HFFc6 (cell line): ENCODE measurements around the gene UBE2Q1. TPM values are rescaled to one million over a fixed set of nuclear protein-coding genes. Genes with fewer than 3 reads are reported as not detected.

Source experiments
- DNase-seq: peaks from one replicate; pipeline ENCODE4 v3.0.0-alpha.2; 2018
- H3K27ac Mint-ChIP-seq: 2 replicates; pipeline ENCODE4 v1.8.0; 2020; ENCODE audit warnings: mild to moderate bottlenecking, mixed read lengths
- H3K27me3 Mint-ChIP-seq: 2 replicates; pipeline ENCODE4 v1.8.0; 2021; ENCODE audit warnings: mild to moderate bottlenecking, moderate library complexity, mixed read lengths; ENCODE audit not compliant: insufficient read depth
- H3K36me3 Mint-ChIP-seq: 2 replicates; pipeline ENCODE4 v1.8.0; 2021; ENCODE audit warnings: low read depth, mixed read lengths
- H3K4me1 Mint-ChIP-seq: 2 replicates; pipeline ENCODE4 v1.8.0; 2020; ENCODE audit warnings: low read depth, mixed read lengths
- H3K4me3 Mint-ChIP-seq: 2 replicates; pipeline ENCODE4 v1.8.0; 2020; ENCODE audit warnings: mild to moderate bottlenecking, moderate library complexity, mixed read lengths
- H3K9me3 Mint-ChIP-seq: 2 replicates; pipeline ENCODE4 v1.8.0; 2020; ENCODE audit warnings: mild to moderate bottlenecking, mixed read lengths
- total RNA-seq, 6 experiments: library from RNA; stranded (reverse); fragmentation: NEBNext Ultra II Directional; extraction: Animal tissue kit (Norgen Biotek cat#: 25700); gene quantifications; 2 replicates in 1 of 6; 3 replicates in 5 of 6; pipeline ENCODE4 v1.2.3, GENCODE V29; 2021
- TF ChIP-seq, protein P1 (sequence below): fragments of 200-600 bp; sonication (generic); IDR thresholded peaks from 2 replicates; pipeline ENCODE4 v1.5.0; 2021; ENCODE audit warnings: antibody characterized with exemption, mild to moderate bottlenecking

Gene UBE2Q1
- total RNA-seq, 6 experiments from 2014 or later, result 72.6 to 101 (median 91.5) TPM

DNA sequence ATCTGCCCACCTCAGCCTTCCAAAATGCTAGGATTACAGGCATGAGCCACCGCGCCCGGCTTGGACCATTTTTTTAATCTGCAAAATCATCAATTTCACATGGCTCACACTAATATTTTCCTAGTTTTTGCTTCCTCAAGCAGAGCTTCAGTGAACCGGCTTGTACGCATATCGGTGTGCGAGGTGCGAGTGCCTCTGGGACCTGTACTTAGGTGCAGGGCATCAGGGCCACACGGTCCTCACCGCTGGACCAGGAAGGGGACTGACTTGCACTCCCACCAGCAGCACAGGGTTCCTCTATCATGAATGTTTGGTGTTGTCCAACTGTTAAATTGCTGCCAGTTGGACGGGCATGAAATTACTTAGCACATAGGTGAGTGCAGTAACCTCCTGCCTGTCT, 40.8 kb downstream of the UBE2Q1 start:
- TF ChIP-seq, protein P1, sequence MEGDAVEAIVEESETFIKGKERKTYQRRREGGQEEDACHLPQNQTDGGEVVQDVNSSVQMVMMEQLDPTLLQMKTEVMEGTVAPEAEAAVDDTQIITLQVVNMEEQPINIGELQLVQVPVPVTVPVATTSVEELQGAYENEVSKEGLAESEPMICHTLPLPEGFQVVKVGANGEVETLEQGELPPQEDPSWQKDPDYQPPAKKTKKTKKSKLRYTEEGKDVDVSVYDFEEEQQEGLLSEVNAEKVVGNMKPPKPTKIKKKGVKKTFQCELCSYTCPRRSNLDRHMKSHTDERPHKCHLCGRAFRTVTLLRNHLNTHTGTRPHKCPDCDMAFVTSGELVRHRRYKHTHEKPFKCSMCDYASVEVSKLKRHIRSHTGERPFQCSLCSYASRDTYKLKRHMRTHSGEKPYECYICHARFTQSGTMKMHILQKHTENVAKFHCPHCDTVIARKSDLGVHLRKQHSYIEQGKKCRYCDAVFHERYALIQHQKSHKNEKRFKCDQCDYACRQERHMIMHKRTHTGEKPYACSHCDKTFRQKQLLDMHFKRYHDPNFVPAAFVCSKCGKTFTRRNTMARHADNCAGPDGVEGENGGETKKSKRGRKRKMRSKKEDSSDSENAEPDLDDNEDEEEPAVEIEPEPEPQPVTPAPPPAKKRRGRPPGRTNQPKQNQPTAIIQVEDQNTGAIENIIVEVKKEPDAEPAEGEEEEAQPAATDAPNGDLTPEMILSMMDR, result no peak
- H3K4me1 Mint-ChIP-seq, result no peaks in the 10 kb centered on the region
- H3K4me3 Mint-ChIP-seq, result no peak overlapping the region
- no peak overlapping the region for H3K27ac Mint-ChIP-seq
- no peak for DNase-seq
- H3K36me3 Mint-ChIP-seq, result no peaks in the 10 kb centered on the region
- peaks cover 64% of the 10 kb centered on the region for H3K27me3 Mint-ChIP-seq
- H3K9me3 Mint-ChIP-seq, result no peaks in the 10 kb centered on the region

DNA sequence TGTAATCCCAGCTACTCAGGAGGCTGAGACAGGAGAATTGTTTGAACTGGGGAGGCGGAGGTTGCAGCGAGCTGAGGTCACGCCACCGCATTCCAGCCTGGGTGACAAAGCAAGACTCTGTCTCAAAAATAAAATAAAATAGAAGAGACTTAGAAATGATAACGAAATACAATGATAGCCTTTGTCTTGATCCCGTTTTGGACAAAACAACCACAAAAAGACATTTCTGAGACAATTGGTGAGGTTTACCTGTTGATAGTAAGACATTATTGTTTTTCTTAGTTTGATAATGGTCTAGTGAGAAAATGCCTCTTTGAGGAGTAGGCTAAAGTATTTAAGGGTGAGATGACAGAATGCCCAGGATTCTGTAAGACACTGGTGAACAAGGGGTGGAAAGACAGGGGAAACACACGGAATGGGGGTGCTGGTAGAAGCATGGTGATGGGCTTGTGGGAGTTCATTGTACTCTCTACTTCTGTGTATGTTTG, 44.4 kb downstream of the UBE2Q1 start:
- no peaks in the 10 kb centered on the region for H3K9me3 Mint-ChIP-seq
- H3K27me3 Mint-ChIP-seq, result peaks cover 46% of the 10 kb centered on the region
- no peak for DNase-seq
- TF ChIP-seq, protein P1, result no peak
- H3K36me3 Mint-ChIP-seq, result no peaks in the 10 kb centered on the region
- H3K27ac Mint-ChIP-seq, result no peak overlapping the region
- H3K4me1 Mint-ChIP-seq, result no peaks in the 10 kb centered on the region
- H3K4me3 Mint-ChIP-seq, result no peak overlapping the region

DNA sequence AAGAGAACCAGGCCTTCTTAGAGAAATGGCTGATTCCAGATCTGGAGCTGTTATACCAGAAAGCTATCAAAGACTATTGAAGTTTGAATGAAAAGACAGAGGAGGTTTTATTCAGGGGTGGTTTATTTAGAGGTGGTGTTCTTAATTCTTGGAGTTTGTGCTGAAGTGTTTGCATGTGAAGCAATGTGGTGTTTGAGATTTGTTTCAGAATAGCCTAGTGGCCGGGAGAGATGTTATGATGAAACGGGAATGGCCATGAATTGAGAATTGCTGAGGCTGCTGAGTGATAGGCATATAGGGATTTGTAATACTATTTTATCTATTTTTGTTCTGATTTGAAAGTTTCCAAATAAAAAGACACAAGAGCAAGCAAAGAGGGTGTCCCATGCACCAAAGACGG, 45.7 kb downstream of the UBE2Q1 start:
- no peak for DNase-seq
- Mint-ChIP-seq H3K4me1 (no peaks in the 10 kb centered on the region), H3K9me3 (no peaks in the 10 kb centered on the region), H3K27me3 (peaks cover 52% of the 10 kb centered on the region), H3K36me3 (no peaks in the 10 kb centered on the region), H3K27ac (no peak overlapping the region), H3K4me3 (no peak overlapping the region)
- TF ChIP-seq, protein P1, result no peak

DNA sequence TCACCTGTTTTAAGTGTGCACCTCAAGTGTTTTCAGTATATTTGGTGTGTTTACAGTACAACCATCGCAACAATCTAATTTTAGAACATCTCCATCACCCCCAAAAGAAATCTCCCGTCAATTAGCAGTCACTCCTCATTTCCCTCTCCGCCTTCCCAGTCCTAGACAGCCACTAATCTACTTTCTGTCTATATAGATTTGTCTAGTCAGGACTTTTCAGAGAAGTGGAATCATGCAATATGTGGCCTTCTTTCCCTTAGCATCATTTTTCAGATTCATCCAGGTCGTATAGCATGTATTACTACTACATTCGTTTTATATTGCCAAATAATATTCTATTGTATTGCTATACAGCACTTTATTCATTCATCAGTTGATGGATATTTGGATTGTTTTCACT, 54.6 kb downstream of the UBE2Q1 start:
- no peak for DNase-seq
- Mint-ChIP-seq H3K27me3 (peaks cover 58% of the 10 kb centered on the region), H3K27ac (no peak overlapping the region), H3K36me3 (no peaks in the 10 kb centered on the region), H3K9me3 (peaks cover 8% of the 10 kb centered on the region), H3K4me1 (no peaks in the 10 kb centered on the region), H3K4me3 (no peak overlapping the region)
- TF ChIP-seq, protein P1, result no peak

DNA sequence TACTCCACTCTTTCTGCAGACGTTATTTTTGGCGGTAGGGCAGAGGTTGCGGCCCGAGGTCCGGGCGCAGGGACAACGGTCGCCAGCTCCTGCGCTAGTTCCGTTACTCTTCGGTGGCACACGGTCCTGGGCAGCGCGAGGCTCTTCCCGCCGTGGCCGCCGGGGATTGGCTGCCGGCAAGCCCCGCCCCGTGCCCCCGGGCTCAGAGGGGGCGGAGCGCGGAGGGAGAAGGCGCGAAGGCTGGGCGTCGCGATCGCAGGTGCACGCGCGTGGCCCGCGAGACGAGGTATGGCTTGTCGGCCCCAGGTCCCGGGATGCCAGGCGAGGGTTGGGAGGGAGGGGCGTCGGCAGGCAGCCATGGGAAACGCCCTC, 55.7 kb downstream of the UBE2Q1 start:
- no peak overlapping the region for H3K27ac Mint-ChIP-seq
- TF ChIP-seq, protein P1, result no peak

More for the DNA sequence above, 55.7 kb downstream of the UBE2Q1 start:
- peaks cover 8% of the 10 kb centered on the region for H3K9me3 Mint-ChIP-seq
- H3K4me3 Mint-ChIP-seq, result no peak overlapping the region
- H3K4me1 Mint-ChIP-seq, result no peaks in the 10 kb centered on the region
- no peak for DNase-seq
- H3K36me3 Mint-ChIP-seq, result no peaks in the 10 kb centered on the region
- peaks cover 56% of the 10 kb centered on the region for H3K27me3 Mint-ChIP-seq
